ENCODE results near the gene MTO1.

DNA sequence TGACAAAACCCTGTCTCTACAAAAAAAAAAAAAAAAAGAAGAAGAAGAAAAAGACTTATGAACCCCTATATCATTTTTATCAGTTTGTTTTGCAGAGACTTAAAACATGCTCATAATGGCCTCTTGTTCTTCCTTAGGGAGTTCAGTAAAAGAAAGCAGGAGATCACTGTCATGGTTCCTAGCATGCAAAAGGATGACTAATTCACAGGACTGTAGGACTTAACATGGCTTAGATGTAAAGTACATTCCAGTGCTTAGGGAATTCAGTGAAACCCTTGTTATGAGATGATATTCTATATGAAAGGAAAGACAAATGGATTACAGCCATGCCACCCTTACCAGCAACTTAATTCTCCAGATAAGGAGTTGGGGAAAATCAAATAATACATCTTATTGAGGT is 29.8 kb downstream of the MTO1 start:
- TF ChIP-seq, protein P1, sequence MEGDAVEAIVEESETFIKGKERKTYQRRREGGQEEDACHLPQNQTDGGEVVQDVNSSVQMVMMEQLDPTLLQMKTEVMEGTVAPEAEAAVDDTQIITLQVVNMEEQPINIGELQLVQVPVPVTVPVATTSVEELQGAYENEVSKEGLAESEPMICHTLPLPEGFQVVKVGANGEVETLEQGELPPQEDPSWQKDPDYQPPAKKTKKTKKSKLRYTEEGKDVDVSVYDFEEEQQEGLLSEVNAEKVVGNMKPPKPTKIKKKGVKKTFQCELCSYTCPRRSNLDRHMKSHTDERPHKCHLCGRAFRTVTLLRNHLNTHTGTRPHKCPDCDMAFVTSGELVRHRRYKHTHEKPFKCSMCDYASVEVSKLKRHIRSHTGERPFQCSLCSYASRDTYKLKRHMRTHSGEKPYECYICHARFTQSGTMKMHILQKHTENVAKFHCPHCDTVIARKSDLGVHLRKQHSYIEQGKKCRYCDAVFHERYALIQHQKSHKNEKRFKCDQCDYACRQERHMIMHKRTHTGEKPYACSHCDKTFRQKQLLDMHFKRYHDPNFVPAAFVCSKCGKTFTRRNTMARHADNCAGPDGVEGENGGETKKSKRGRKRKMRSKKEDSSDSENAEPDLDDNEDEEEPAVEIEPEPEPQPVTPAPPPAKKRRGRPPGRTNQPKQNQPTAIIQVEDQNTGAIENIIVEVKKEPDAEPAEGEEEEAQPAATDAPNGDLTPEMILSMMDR (conservative IDR thresholded peaks at IDR 0.05; ENCODE audit: low read depth, low read length), result no peak
- no peak for TF ChIP-seq EZH2 (IDR thresholded peaks at IDR 0.05; ENCODE audit: low read length, unreplicated experiment)
- TF ChIP-seq EZH2phosphoT487 (IDR thresholded peaks at IDR 0.05; ENCODE audit: borderline replicate concordance, low read length), result no peak
